Loucy (cell line): ENCODE measurements around the gene ZNF530.
A peak's percentile ranks its signal among the peaks of the same experiment; 100 is the strongest.

ENCODE experiments used
- CTCF ChIP-seq: fragments of 200-600 bp; sonication (generic); conservative IDR thresholded peaks from 2 replicates; pipeline ENCODE4 v1.5.1; 2014; ENCODE audit warnings: mild to moderate bottlenecking, antibody characterized with exemption, low read length
- EZH2phosphoT487 ChIP-seq: fragments of 200-600 bp; IDR thresholded peaks from 2 replicates; pipeline ENCODE4 v1.6.1; 2018; ENCODE audit warnings: antibody characterized with exemption, mild to moderate bottlenecking, moderate library complexity, borderline replicate concordance

- peak; percentile 21; the same call in 1 of the 2 replicates for TF ChIP-seq CTCF
- TF ChIP-seq EZH2phosphoT487: no peak
These were observed 33.1 kb upstream of the ZNF530 start for GRCh38 chr19:57566396-57567265.
